K562 treated with DMSO at 1 percent for 48 hours (cell line): ENCODE measurements around the gene DACH2. TPM values are rescaled to one million over a fixed set of nuclear protein-coding genes. Genes with fewer than 3 reads are reported as not detected.

ENCODE experiments used
- total RNA-seq: library from RNA; unstranded; fragments of 300-600 nt; gene quantifications from 2 replicates; pipeline ENCODE4 v1.2.3, GENCODE V29; 2022; ENCODE audit warnings: low replicate concordance; ENCODE audit errors: extremely low read depth

The DACH2 gene
- not detected in 2 replicates for total RNA-seq

GRCh38 chrX:86148024-86148511 lies at the start of gene DACH2:
TSS of gene DACH2 (plus strand) at chrX:86148451.

Other genes starting within 250 kb of the DACH2 start
- gene CHM, start 100.9 kb upstream of the DACH2 start, total RNA-seq, result not detected in 2 replicates